Progenitor cell of endocrine pancreas (in vitro differentiated cells): ENCODE results near the gene CHST1. TPM values are rescaled to one million over a fixed set of nuclear protein-coding genes. Genes with fewer than 3 reads are reported as not detected.

Experiments used
- DNase-seq: peaks from one replicate; pipeline ENCODE4 v3.0.0; 2021; ENCODE audit warnings: low spot score; ENCODE audit not compliant: unreplicated experiment
- H3K27ac Mint-ChIP-seq: 2 replicates; pipeline ENCODE4 v1.8.0; 2021; ENCODE audit warnings: mild to moderate bottlenecking, moderate library complexity, mixed read lengths
- H3K27me3 Mint-ChIP-seq: 2 replicates; pipeline ENCODE4 v1.8.0; 2021; ENCODE audit warnings: mixed read lengths
- H3K36me3 Mint-ChIP-seq: 2 replicates; pipeline ENCODE4 v1.8.0; 2022; ENCODE audit warnings: mixed read lengths; ENCODE audit not compliant: insufficient read depth
- H3K4me1 Mint-ChIP-seq: 2 replicates; pipeline ENCODE4 v1.8.0; 2021; ENCODE audit warnings: low read depth, mixed read lengths
- H3K4me3 Mint-ChIP-seq: 2 replicates; pipeline ENCODE4 v1.8.0; 2021; ENCODE audit warnings: low read depth, mild to moderate bottlenecking, moderate library complexity, mixed read lengths
- H3K9me3 Mint-ChIP-seq: 2 replicates; pipeline ENCODE4 v1.8.0; 2021; ENCODE audit warnings: low read depth, mixed read lengths
- CTCF ChIP-seq: fragments of 200-600 bp; sonication (generic); IDR thresholded peaks from one replicate; pipeline ENCODE4 v1.5.0; 2021; ENCODE audit warnings: antibody characterized with exemption, mild to moderate bottlenecking; ENCODE audit not compliant: unreplicated experiment
- total RNA-seq: library from RNA; stranded (reverse); gene quantifications from 2 replicates; pipeline ENCODE4 v1.2.1, GENCODE V29; 2021

Gene CHST1
- total RNA-seq, 1 donor from 2014 or later: 0.31 TPM

GRCh38 chr11:45704133-45704532 is 38.7 kb upstream of the CHST1 start:
- DNase-seq: no peak
- TF ChIP-seq CTCF: no peak
- Mint-ChIP-seq H3K27me3 (peaks cover 41% of the 10 kb centered on the region), H3K36me3 (no peaks in the 10 kb centered on the region), H3K27ac (no peak overlapping the region), H3K9me3 (no peaks in the 10 kb centered on the region), H3K4me1 (no peaks in the 10 kb centered on the region), H3K4me3 (no peak overlapping the region)

- Mint-ChIP-seq H3K4me1 (no peaks in the 10 kb centered on the region), H3K27me3 (peaks cover 30% of the 10 kb centered on the region), H3K9me3 (no peaks in the 10 kb centered on the region), H3K36me3 (no peaks in the 10 kb centered on the region), H3K27ac (no peak overlapping the region), H3K4me3 (no peak overlapping the region)
- DNase-seq: no peak
- TF ChIP-seq CTCF: no peak
Measured at GRCh38 chr11:45702511-45702910, 37.1 kb upstream of the CHST1 start.

GRCh38 chr11:45698777-45699497 is 33.5 kb upstream of the CHST1 start:
- H3K4me3 Mint-ChIP-seq: no peak overlapping the region
- H3K9me3 Mint-ChIP-seq: no peaks in the 10 kb centered on the region
- no peak overlapping the region for H3K27ac Mint-ChIP-seq
- peaks cover 9% of the 10 kb centered on the region for H3K4me1 Mint-ChIP-seq
- peaks cover 29% of the 10 kb centered on the region for H3K27me3 Mint-ChIP-seq
- no peaks in the 10 kb centered on the region for H3K36me3 Mint-ChIP-seq
- no peak for TF ChIP-seq CTCF
- DNase-seq: no peak

GRCh38 chr11:45692808-45693453 is 27.5 kb upstream of the CHST1 start:
- no peak for TF ChIP-seq CTCF
- Mint-ChIP-seq H3K27ac (no peak overlapping the region), H3K9me3 (no peaks in the 10 kb centered on the region), H3K4me1 (peaks cover 9% of the 10 kb centered on the region), H3K27me3 (peaks cover 21% of the 10 kb centered on the region), H3K36me3 (no peaks in the 10 kb centered on the region), H3K4me3 (no peak overlapping the region)
- DNase-seq: no peak

GRCh38 chr11:45688472-45689033 is 23.1 kb upstream of the CHST1 start:
- no peak for DNase-seq
- Mint-ChIP-seq H3K9me3 (no peaks in the 10 kb centered on the region), H3K27me3 (peaks cover 27% of the 10 kb centered on the region), H3K27ac (no peak overlapping the region), H3K36me3 (no peaks in the 10 kb centered on the region), H3K4me3 (no peak overlapping the region), H3K4me1 (no peaks in the 10 kb centered on the region)
- no peak for TF ChIP-seq CTCF
